H1 (cell line): ENCODE results near the gene OTUD1. TPM values are rescaled to one million over a fixed set of nuclear protein-coding genes. Genes with fewer than 3 reads are reported as not detected.

Experiments
- CTCF ChIA-PET: fragments of 300-600 bp; sonication (Branson Sonifier 250); formaldehyde crosslinking; loops from one replicate; lab custom pipeline; 2021; ENCODE audit not compliant: partially characterized antibody; lab: Charles Lee
- POLR2A ChIA-PET: fragments of 300-600 bp; sonication (Branson Sonifier 250); formaldehyde crosslinking; loops from one replicate; lab custom pipeline; 2021; ENCODE audit warnings: inconsistent platforms; ENCODE audit not compliant: partially characterized antibody; lab: Charles Lee
- DNase-seq, 2 experiments: peaks; one replicate each; pipeline versions ENCODE4 v3.0.0 to v3.0.0-alpha.2; 2010 to 2022; ENCODE audit warnings: low spot score in 2 of 2, low read depth in 1 of 2, mixed read lengths in 1 of 2
- FAIRE-seq: peaks from 2 replicates; lab custom pipeline; 2011; peaks lifted over from hg19 to GRCh38; lab: Jason Lieb, UNC
- H2AFZ ChIP-seq: 2 replicates; pipeline ENCODE4 v1.8.1; 2012; ENCODE audit warnings: low read length, inconsistent platforms
- H2AK5ac ChIP-seq: 2 replicates; pipeline ENCODE4 v1.6.1; 2013; ENCODE audit warnings: low read depth, low read length
- H2BK120ac ChIP-seq: replicated peaks from 2 replicates; pipeline ENCODE3; 2013; ENCODE audit warnings: low read depth, low read length, inconsistent platforms
- H2BK12ac ChIP-seq: 2 replicates; pipeline ENCODE4 v1.6.1; 2013; ENCODE audit warnings: low read depth, low read length
- H2BK15ac ChIP-seq: 2 replicates; pipeline ENCODE4 v1.6.1; 2013; ENCODE audit warnings: low read length
- H2BK20ac ChIP-seq: 2 replicates; pipeline ENCODE4 v1.6.1; 2013; ENCODE audit warnings: low read length
- H2BK5ac ChIP-seq: 2 replicates; pipeline ENCODE4 v1.6.1; 2013; ENCODE audit warnings: low read depth, low read length
- H3K14ac ChIP-seq: 2 replicates; pipeline ENCODE4 v1.6.1; 2013; ENCODE audit warnings: inconsistent platforms; ENCODE audit not compliant: insufficient read length
- H3K18ac ChIP-seq: 2 replicates; pipeline ENCODE4 v1.6.1; 2013; ENCODE audit warnings: low read length; ENCODE audit errors: extremely low read depth
- H3K23ac ChIP-seq: 2 replicates; pipeline ENCODE4 v1.6.1; 2013; ENCODE audit warnings: inconsistent platforms; ENCODE audit not compliant: insufficient read length
- H3K23me2 ChIP-seq: 2 replicates; pipeline ENCODE4 v1.6.1; 2013; ENCODE audit warnings: low read depth, low read length
- H3K27ac ChIP-seq: 2 replicates; pipeline ENCODE4 v1.6.1; 2011; ENCODE audit warnings: low read depth, low read length, inconsistent platforms
- H3K27me3 ChIP-seq, 4 experiments: replicated peaks in 1 of 4; 1 replicate in 1 of 4; 2 replicates in 3 of 4; pipeline versions ENCODE4 v1.6.1 to v1.8.1; 2011 to 2013; ENCODE audit warnings: low read length in 3 of 4, mild to moderate bottlenecking in 3 of 4, inconsistent platforms in 2 of 4, mixed read lengths in 2 of 4, moderate library complexity in 1 of 4; ENCODE audit not compliant: control insufficient read depth in 3 of 4, insufficient read depth in 3 of 4; ENCODE audit errors: extremely low read depth in 1 of 4
- H3K36me3 ChIP-seq, 4 experiments: 2 replicates each; pipeline versions ENCODE4 v1.6.1 to v1.8.1; 2011 to 2013; ENCODE audit warnings: mild to moderate bottlenecking in 4 of 4, low read length in 3 of 4, moderate library complexity in 2 of 4, control low read depth in 1 of 4, inconsistent platforms in 1 of 4; ENCODE audit not compliant: insufficient read depth in 4 of 4, control insufficient read depth in 2 of 4
- H3K4ac ChIP-seq: replicated peaks from 2 replicates; pipeline ENCODE3; 2013; ENCODE audit warnings: low read length, low read depth, mixed read lengths, inconsistent platforms; ENCODE audit not compliant: insufficient read length
- H3K4me1 ChIP-seq, 4 experiments: replicated peaks in 1 of 4; 1 replicate in 1 of 4; 2 replicates in 3 of 4; pipeline versions ENCODE4 v1.6.1 to v1.8.1; 2011 to 2013; ENCODE audit warnings: low read length in 3 of 4, inconsistent platforms in 2 of 4, mixed read lengths in 1 of 4; ENCODE audit not compliant: insufficient read depth in 4 of 4, control insufficient read depth in 3 of 4
- H3K4me2 ChIP-seq, 2 experiments: 2 replicates each; pipeline versions ENCODE4 v1.6.1 to v1.8.1; 2011 to 2013; ENCODE audit warnings: low read depth in 2 of 2, low read length in 2 of 2, control low read depth in 1 of 2, inconsistent platforms in 1 of 2, mild to moderate bottlenecking in 1 of 2; ENCODE audit not compliant: insufficient read depth in 1 of 2
- H3K4me3 ChIP-seq, 4 experiments: fragments of 200-600, 300-600 bp in 1 of 4; sonication (generic), shearing (Covaris generic), sonication (Bioruptor Twin) in 1 of 4; 2 replicates each; pipeline versions ENCODE4 v1.5.1 to v1.8.1; 2011 to 2016; ENCODE audit warnings: low read length in 4 of 4, low read depth in 3 of 4, control low read depth in 2 of 4, inconsistent platforms in 2 of 4, mild to moderate bottlenecking in 2 of 4, mixed read lengths in 1 of 4, moderate library complexity in 1 of 4; ENCODE audit not compliant: insufficient read depth in 2 of 4; ENCODE audit errors: extremely low read depth in 1 of 4
- H3K56ac ChIP-seq: replicated peaks from 2 replicates; pipeline ENCODE3; 2013; ENCODE audit warnings: low read depth, mild to moderate bottlenecking, mixed read lengths, low read length, inconsistent platforms; ENCODE audit not compliant: insufficient read length
- H3K79me1 ChIP-seq: 2 replicates; pipeline ENCODE4 v1.6.1; 2013; ENCODE audit warnings: low read depth, low read length, control low read depth
- H3K79me2 ChIP-seq, 2 experiments: 2 replicates each; pipeline versions ENCODE4 v1.6.1 to v1.8.1; 2012 to 2013; ENCODE audit warnings: low read length in 2 of 2, mild to moderate bottlenecking in 2 of 2, inconsistent platforms in 1 of 2; ENCODE audit not compliant: insufficient read depth in 2 of 2, control insufficient read depth in 1 of 2
- H3K9ac ChIP-seq, 4 experiments: replicated peaks in 1 of 4; 1 replicate in 1 of 4; 2 replicates in 3 of 4; pipeline versions ENCODE4 v1.6.1 to v1.8.1; 2011 to 2013; ENCODE audit warnings: low read depth in 3 of 4, low read length in 3 of 4, control low read depth in 2 of 4, mild to moderate bottlenecking in 2 of 4, moderate library complexity in 2 of 4, inconsistent platforms in 1 of 4; ENCODE audit errors: extremely low read depth in 1 of 4
- H3K9me3 ChIP-seq, 2 experiments: 2 replicates each; pipeline versions ENCODE4 v1.6.1 to v1.8.1; 2012 to 2013; ENCODE audit warnings: mild to moderate bottlenecking in 2 of 2, moderate library complexity in 2 of 2, control low read depth in 1 of 2, inconsistent platforms in 1 of 2, low read depth in 1 of 2, low read length in 1 of 2, mixed read lengths in 1 of 2; ENCODE audit not compliant: insufficient read depth in 2 of 2
- H4K20me1 ChIP-seq, 2 experiments: replicated peaks in 1 of 2; 2 replicates each; pipeline versions ENCODE3 to v1.8.1; 2011 to 2013; ENCODE audit warnings: inconsistent platforms in 2 of 2, low read length in 2 of 2, mild to moderate bottlenecking in 1 of 2; ENCODE audit not compliant: insufficient read depth in 2 of 2, control insufficient read depth in 1 of 2
- H4K5ac ChIP-seq: 2 replicates; pipeline ENCODE4 v1.6.1; 2013; ENCODE audit warnings: low read length, low read depth, mixed read lengths, inconsistent platforms; ENCODE audit not compliant: insufficient read length
- H4K8ac ChIP-seq: 2 replicates; pipeline ENCODE4 v1.8.0; 2013; ENCODE audit warnings: mild to moderate bottlenecking, moderate library complexity, low read length, inconsistent platforms; ENCODE audit not compliant: insufficient read depth; ENCODE audit errors: extremely low read depth
- H4K91ac ChIP-seq: replicated peaks from 2 replicates; pipeline ENCODE3; 2013; ENCODE audit warnings: low read length, mixed read lengths, inconsistent platforms; ENCODE audit not compliant: insufficient read length
- ATF3 ChIP-seq: IDR thresholded peaks from 2 replicates; pipeline ENCODE4 v1.6.1; 2011; ENCODE audit warnings: low read depth, mild to moderate bottlenecking, low read length; ENCODE audit not compliant: insufficient read depth
- BACH1 ChIP-seq: IDR thresholded peaks from 2 replicates; pipeline ENCODE4 v1.6.1; 2012; ENCODE audit warnings: low read length, improper control_type of control experiment
- CBX5 ChIP-seq: fragments of 300-800, 300-1000 bp; sonication (generic); IDR thresholded peaks from 2 replicates; pipeline ENCODE4 v1.7.1; 2016; ENCODE audit warnings: antibody characterized with exemption, low read length, low read depth
- CEBPB ChIP-seq: IDR thresholded peaks from 2 replicates; pipeline ENCODE4 v1.6.1; 2012; ENCODE audit warnings: low read depth, low read length
- CHD1 ChIP-seq: IDR thresholded peaks from 2 replicates; pipeline ENCODE4 v1.6.1; 2012; ENCODE audit warnings: low read depth, low read length, improper control_type of control experiment
- CTBP2 ChIP-seq: IDR thresholded peaks from 2 replicates; pipeline ENCODE4 v1.7.0; 2011; ENCODE audit warnings: borderline replicate concordance, mild to moderate bottlenecking, moderate library complexity, mixed read lengths, low read length; ENCODE audit not compliant: insufficient read depth, insufficient read length
- HDAC6 ChIP-seq: IDR thresholded peaks from one replicate; pipeline ENCODE4 v1.7.1; 2012; ENCODE audit warnings: low read depth, mild to moderate bottlenecking, inconsistent platforms, low read length, moderate library complexity
- KDM4A ChIP-seq: IDR thresholded peaks from one replicate; pipeline ENCODE4 v1.7.1; 2012; ENCODE audit warnings: low read depth, mild to moderate bottlenecking, moderate library complexity, low read length, inconsistent platforms; ENCODE audit not compliant: severe bottlenecking
- MAFK ChIP-seq: IDR thresholded peaks from 2 replicates; pipeline ENCODE4 v1.6.1; 2012; ENCODE audit warnings: low read depth, mild to moderate bottlenecking, improper control_type of control experiment, low read length
- RFX5 ChIP-seq: IDR thresholded peaks from 2 replicates; pipeline ENCODE4 v1.6.1; 2011; ENCODE audit warnings: low read depth, low read length, improper control_type of control experiment, borderline replicate concordance
- SIN3A ChIP-seq, 2 experiments: IDR thresholded peaks in 1 of 2; conservative IDR thresholded peaks in 1 of 2; 2 replicates each; pipeline ENCODE4 v1.6.1; 2011 to 2012; ENCODE audit warnings: low read length in 2 of 2, improper control_type of control experiment in 1 of 2, low read depth in 1 of 2, mild to moderate bottlenecking in 1 of 2
- SIX5 ChIP-seq: IDR thresholded peaks from 2 replicates; pipeline ENCODE4 v1.6.1; 2011; ENCODE audit warnings: mild to moderate bottlenecking, low read depth, low read length
- TAF7 ChIP-seq: optimal IDR thresholded peaks from 2 replicates; pipeline ENCODE3; 2011; ENCODE audit warnings: low read depth, mild to moderate bottlenecking, inconsistent platforms, low read length, moderate library complexity, borderline replicate concordance
- YY1 ChIP-seq: IDR thresholded peaks from 2 replicates; pipeline ENCODE4 v1.6.1; 2011; ENCODE audit warnings: low read depth, mild to moderate bottlenecking, low read length
- WGBS, 2 experiments: shearing (Covaris generic) in 1 of 2; methylation state at CpG; one replicate each; pipeline versions ENCODE4 v1.1.6 to v1.1.7; 2013 to 2015; ENCODE audit warnings: low lambda C conversion rate in 2 of 2, mixed read lengths in 2 of 2, inconsistent platforms in 1 of 2, low coverage in 1 of 2, missing lambda C conversion rate in 1 of 2; ENCODE audit not compliant: insufficient replicate concordance in 2 of 2, insufficient coverage in 1 of 2, insufficient read length in 1 of 2; ENCODE audit errors: extremely low coverage in 1 of 2, missing lambda C conversion rate in 1 of 2; 5-methylcytosine and 5-hydroxymethylcytosine counted together
- polyA plus RNA-seq, 7 experiments: library from polyadenylated mRNA; depleted of rRNA in 3 of 7; stranded (reverse) in 5 of 7; unstranded in 2 of 7; fragments of >200 nt in 5 of 7; fragments of 200-250 nt in 2 of 7; gene quantifications; 1 replicate in 5 of 7; 2 replicates in 1 of 7; 4 replicates in 1 of 7; pipeline versions ENCODE4 v1.2.1 to v1.2.3, GENCODE V29; 2011 to 2013; ENCODE audit warnings: missing spikeins in 2 of 7, mixed read lengths in 2 of 7
- total RNA-seq: library from RNA; stranded (reverse); fragmentation: NEBNext Ultra II Directional; extraction: Animal tissue kit (Norgen Biotek cat#: 25700); gene quantifications from 2 replicates; pipeline ENCODE4 v1.2.1, GENCODE V29; 2021

OTUD1 gene
- total and polyA plus RNA-seq, 2 of the 8 experiments (the other 6 are each of a cell fraction or from before 2014, with no cell fraction given): 1.3 to 7.1 TPM

- Histone ChIP-seq H2BK15ac (no peak overlapping the region), H3K79me1 (no peaks in the 10 kb centered on the region), H3K4me3 (no peak overlapping the region), H4K91ac (no peak overlapping the region), H2BK20ac (no peak overlapping the region), H3K36me3 (no peaks in the 10 kb centered on the region), H3K14ac (no peak overlapping the region), H2BK12ac (no peak overlapping the region), H4K8ac (no peak overlapping the region), H2BK120ac (no peak overlapping the region), H4K20me1 (no peaks in the 10 kb centered on the region), H3K9ac (no peak overlapping the region), H3K27ac (no peak overlapping the region), H3K23me2 (no peaks in the 10 kb centered on the region), H4K5ac (no peak overlapping the region), H3K4me1 (no peaks in the 10 kb centered on the region), H2AFZ (no peak overlapping the region), H3K9me3 (no peaks in the 10 kb centered on the region), H3K4me2 (no peak overlapping the region), H3K56ac (no peak overlapping the region), H2BK5ac (no peak overlapping the region), H3K18ac (no peak overlapping the region), H3K79me2 (no peaks in the 10 kb centered on the region), H2AK5ac (no peak overlapping the region), H3K4ac (no peak overlapping the region), H3K27me3 (no peaks in the 10 kb centered on the region), H3K23ac (no peak overlapping the region)
- ChIA-PET CTCF (interaction anchor here (0.8 to 1.0 kb wide), 2 partner anchors 127 to 137 kb away, joined by 3 read pairs; no protein-coding TSS in a partner anchor), POLR2A (no interaction called here)
- no peak for DNase-seq
- FAIRE-seq: no peak
- WGBS, 2 experiments: 95% methylated on average over 1 of the region's 1 CpG; no CpG with 5 or more reads in 1 of the 2 experiments
- TF ChIP-seq CTBP2: no peak
- TF ChIP-seq HDAC6: no peak
- no peak for TF ChIP-seq TAF7
- TF ChIP-seq CBX5: no peak
- no peak for TF ChIP-seq ATF3
- TF ChIP-seq KDM4A: no peak
- no peak for TF ChIP-seq BACH1
- no peak for TF ChIP-seq CEBPB
- no peak for TF ChIP-seq SIX5
- TF ChIP-seq MAFK: no peak
- TF ChIP-seq YY1: no peak
- no peak for TF ChIP-seq RFX5
- TF ChIP-seq CHD1: no peak
- no peak for TF ChIP-seq SIN3A (conservative IDR thresholded peaks at IDR 0.05 in 1 of 2, IDR thresholded peaks at IDR 0.05 in 1 of 2; ENCODE audit: low read depth in 1 of 2, low read length in 2 of 2)
- TF ChIP-seq, all 59 proteins: peak for 0
Observed at GRCh38 chr10:23432166-23432565, 6.7 kb upstream of the OTUD1 start.
